ENCODE measurements around the gene HECW1.

The HECW1 gene

GRCh38 chr7:43585562-43585961, 473.1 kb downstream of the HECW1 start:
- H3K4me3 ChIP-seq (ENCODE audit: low read depth, low read length) = peak overlapping the region; percentile 1; the same call in 1 of the 2 replicates
- no peak for DNase-seq (ENCODE audit: low read depth, low spot score)
- no peak for TF ChIP-seq CTCF (IDR thresholded peaks at IDR 0.05; ENCODE audit: insufficient read depth, low read length, missing control alignments)
- CTCF ChIA-PET = interaction anchor here (0.9 to 12.7 kb wide), 11 partner anchors 11 to 253 kb away, joined by 3 to 497 read pairs (median 5); no protein-coding TSS in a partner anchor
- POLR2A ChIA-PET = interaction anchor here (1.1 kb wide), 1 partner anchor 63 kb away, joined by 3 read pairs; no protein-coding TSS in a partner anchor

DNA sequence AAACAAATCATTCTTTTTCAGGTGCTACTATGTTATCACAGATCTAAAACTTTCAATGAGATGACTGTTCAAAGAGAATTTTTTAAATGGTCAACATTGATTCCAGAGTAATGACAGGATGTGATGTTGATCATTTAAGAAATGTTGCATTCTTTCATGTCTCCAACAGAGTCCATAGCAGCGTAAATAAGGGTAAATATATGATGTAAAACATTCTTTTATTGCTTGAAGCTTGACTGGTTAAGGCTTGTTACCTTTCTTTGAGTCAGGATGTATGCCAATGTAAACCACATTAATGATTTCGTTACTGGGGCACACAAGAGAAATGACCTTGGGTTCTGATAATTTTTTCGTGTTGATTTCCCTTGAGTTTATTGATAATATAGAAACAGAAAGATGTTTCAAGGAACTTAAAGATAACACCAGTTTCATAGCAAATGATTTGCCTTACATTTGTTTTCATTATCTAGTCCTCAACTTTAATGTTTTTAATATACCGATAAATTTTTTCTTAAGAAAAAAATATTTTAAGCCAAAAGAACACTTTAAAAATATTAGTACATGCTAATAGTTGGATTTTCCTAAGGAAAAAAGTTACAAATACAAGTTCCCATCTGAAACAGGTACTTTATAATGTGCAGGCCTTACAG, 473.9 kb downstream of the HECW1 start:
- CTCF ChIA-PET = interaction anchor here (0.9 to 12.7 kb wide), 9 partner anchors 11 to 252 kb away, joined by 3 to 497 read pairs (median 4); no protein-coding TSS in a partner anchor
- POLR2A ChIA-PET = no interaction called here
- no peak overlapping the region for H3K4me3 ChIP-seq (ENCODE audit: low read depth, low read length)
- no peak for DNase-seq (ENCODE audit: low read depth, low spot score)
- no peak for TF ChIP-seq CTCF (IDR thresholded peaks at IDR 0.05; ENCODE audit: insufficient read depth, low read length, missing control alignments)

GRCh38 chr7:43588477-43589132, 476.2 kb downstream of the HECW1 start:
- no peak for DNase-seq (ENCODE audit: low read depth, low spot score)
- ChIA-PET POLR2A (interaction anchor here (1.2 kb wide), 1 partner anchor 59 kb away, joined by 5 read pairs; no protein-coding TSS in a partner anchor), CTCF (interaction anchor here (0.8 to 12.7 kb wide), 3 partner anchors 8 to 111 kb away, joined by 3 to 497 read pairs (median 4); no protein-coding TSS in a partner anchor)
- H3K4me3 ChIP-seq (ENCODE audit: low read depth, low read length) = no peak overlapping the region
- TF ChIP-seq CTCF (IDR thresholded peaks at IDR 0.05; ENCODE audit: insufficient read depth, low read length, missing control alignments) = no peak

DNA sequence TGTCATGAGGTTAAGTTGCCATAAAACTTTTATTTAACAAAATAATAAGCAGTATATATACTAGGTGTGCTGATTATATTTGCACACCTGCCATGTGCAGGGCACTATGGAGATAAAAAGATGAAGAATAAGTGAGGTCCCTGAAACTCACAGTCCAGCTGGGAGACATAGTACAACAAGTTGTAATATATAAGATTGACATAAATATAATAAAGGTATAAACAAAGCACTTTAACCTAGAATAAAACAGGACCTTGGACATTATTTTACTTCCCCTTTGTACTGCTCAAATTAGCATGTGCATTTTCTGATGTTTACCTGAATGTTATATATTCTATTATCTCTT, 476.7 kb downstream of the HECW1 start:
- ChIA-PET CTCF (interaction anchor here (1.1 to 12.7 kb wide), 2 partner anchors 111 to 290 kb away, joined by 3 to 497 read pairs; no protein-coding TSS in a partner anchor), POLR2A (no interaction called here)
- DNase-seq (ENCODE audit: low read depth, low spot score) = no peak
- H3K4me3 ChIP-seq (ENCODE audit: low read depth, low read length) = no peak overlapping the region
- no peak for TF ChIP-seq CTCF (IDR thresholded peaks at IDR 0.05; ENCODE audit: insufficient read depth, low read length, missing control alignments)

GRCh38 chr7:43589728-43590127, 477.3 kb downstream of the HECW1 start:
- ChIA-PET CTCF (interaction anchor here (1.1 to 12.7 kb wide), 4 partner anchors 8 to 290 kb away, joined by 3 to 497 read pairs (median 12); partner anchors contain the start of gene STK17A), POLR2A (no interaction called here)
- DNase-seq (ENCODE audit: low read depth, low spot score) = no peak
- no peak overlapping the region for H3K4me3 ChIP-seq (ENCODE audit: low read depth, low read length)
- TF ChIP-seq CTCF (IDR thresholded peaks at IDR 0.05; ENCODE audit: insufficient read depth, low read length, missing control alignments) = no peak
